HuH-7 (cell line): Measurements from ENCODE around the gene ITGB1.
A peak's percentile ranks its signal among the peaks of the same experiment; 100 is the strongest.
"Not testable (repeated sequence)": the region's sequence is repeated elsewhere in the genome, so short reads cannot be mapped to it uniquely, and the experiment has no call there.

ENCODE experiments used
- DNase-seq: peaks from one replicate; pipeline ENCODE4 v3.0.0; 2011; ENCODE audit warnings: low spot score

Gene ITGB1

GRCh38 chr10:32958085-32959005 lies at the start of gene ITGB1:
ITGB1 (minus strand) TSS chr10:32958230; CDS start chr10:32935558, 22,672 bp downstream.
- DNase-seq = peak; percentile 93

GRCh38 chr10:33006342-33006887 lies 48.4 kb upstream of the ITGB1 start:
- no peak for DNase-seq

- peak; percentile 88 for DNase-seq
Observed at GRCh38 chr10:33005322-33006301, 47.6 kb upstream of the ITGB1 start.

GRCh38 chr10:33001908-33002492 lies 44.0 kb upstream of the ITGB1 start:
- DNase-seq = no peak

GRCh38 chr10:32998060-32998581 lies 40.1 kb upstream of the ITGB1 start:
- not testable (repeated sequence) for DNase-seq

- no peak for DNase-seq
Observed at GRCh38 chr10:32995751-32996150, 37.7 kb upstream of the ITGB1 start.

GRCh38 chr10:32995066-32995622 lies 37.1 kb upstream of the ITGB1 start:
- no peak for DNase-seq

- DNase-seq = not testable (repeated sequence)
Observed at GRCh38 chr10:32994632-32995031, 36.6 kb upstream of the ITGB1 start.

GRCh38 chr10:32992310-32992709 lies 34.3 kb upstream of the ITGB1 start:
- not testable (repeated sequence) for DNase-seq

GRCh38 chr10:32990811-32991210 lies 32.8 kb upstream of the ITGB1 start:
- no peak for DNase-seq

GRCh38 chr10:32988604-32989003 lies 30.6 kb upstream of the ITGB1 start:
- no peak for DNase-seq

- no peak for DNase-seq
Observed at GRCh38 chr10:32987172-32987571, 29.1 kb upstream of the ITGB1 start.

- no peak for DNase-seq
Observed at GRCh38 chr10:32985775-32986350, 27.8 kb upstream of the ITGB1 start.

GRCh38 chr10:32985341-32985764 lies 27.3 kb upstream of the ITGB1 start:
- no peak for DNase-seq

GRCh38 chr10:32984003-32984600 lies 26.1 kb upstream of the ITGB1 start:
- DNase-seq = no peak

- DNase-seq = no peak
Observed at GRCh38 chr10:32982911-32983909, 25.2 kb upstream of the ITGB1 start.

- DNase-seq = no peak
Observed at GRCh38 chr10:32982293-32982709, 24.3 kb upstream of the ITGB1 start.

- DNase-seq = no peak
Observed at GRCh38 chr10:32981760-32982159, 23.7 kb upstream of the ITGB1 start.
